Lower lobe of right lung (tissue), 2 donors: Measurements from ENCODE around the gene TJP1. TPM values are rescaled to one million over a fixed set of nuclear protein-coding genes. Genes with fewer than 3 reads are reported as not detected.

ENCODE experiments used
- ATAC-seq, 2 donors: fragments of 200-7000 bp; cut with Tn5 transposase; one replicate each; pipeline ENCODE4 v1.9.1; 2020 to 2022; ENCODE audit warnings: mild to moderate bottlenecking in 2 of 2, moderate library complexity in 2 of 2
- DNase-seq: peaks from one replicate; pipeline ENCODE4 v3.0.0-alpha.2; 2020
- H3K27ac ChIP-seq: fragments of 200-600 bp; one replicate; pipeline ENCODE4 v1.8.0; 2022
- H3K27me3 ChIP-seq: fragments of 200-600 bp; one replicate; pipeline ENCODE4 v1.8.0; 2022; ENCODE audit warnings: low read depth
- H3K36me3 ChIP-seq: fragments of 200-600 bp; one replicate; pipeline ENCODE4 v1.8.0; 2022; ENCODE audit warnings: mild to moderate bottlenecking
- H3K4me1 ChIP-seq: fragments of 200-600 bp; one replicate; pipeline ENCODE4 v1.8.0; 2022
- H3K4me3 ChIP-seq: fragments of 200-600 bp; one replicate; pipeline ENCODE4 v1.8.0; 2022; ENCODE audit warnings: mild to moderate bottlenecking
- H3K9me3 ChIP-seq: fragments of 200-600 bp; one replicate; pipeline ENCODE4 v1.8.0; 2022
- CTCF ChIP-seq: fragments of 200-600 bp; IDR thresholded peaks from one replicate; pipeline ENCODE4 v1.8.0; 2022; ENCODE audit warnings: antibody characterized with exemption, mild to moderate bottlenecking
- intact Hi-C: fragments of 100-400 bp; cut with DNase I; formaldehyde crosslinking; loops from one replicate; pipeline ENCODE4 v1.11.0; 2022
- total RNA-seq: library from RNA; stranded (reverse); fragmentation: NEBNext Ultra II Directional; extraction: Animal tissue kit (Norgen Biotek cat#: 25700); gene quantifications from one replicate; pipeline ENCODE4 v1.2.1, GENCODE V29; 2021
- donor health status: DM: no; HTN: yes; CAD: no; lungs with severe emphysema.

Gene TJP1
- total RNA-seq, 1 donor from 2014 or later = 115 TPM

GRCh38 chr15:29651476-29652233 is 170.6 kb downstream of the TJP1 start:
- no peak for DNase-seq

More at GRCh38 chr15:29651476-29652233, 170.6 kb downstream of the TJP1 start:
- H3K9me3 ChIP-seq = no peaks in the 10 kb centered on the region
- no peak for ATAC-seq
- no peak for TF ChIP-seq CTCF
- H3K4me1 ChIP-seq = no peaks in the 10 kb centered on the region
- H3K4me3 ChIP-seq = no peak overlapping the region
- H3K27me3 ChIP-seq = no peaks in the 10 kb centered on the region
- no peaks in the 10 kb centered on the region for H3K36me3 ChIP-seq
- intact Hi-C loops = no loop called here
- no peak overlapping the region for H3K27ac ChIP-seq
